ENCODE results near the gene KLK13. TPM values are rescaled to one million over a fixed set of nuclear protein-coding genes. Genes with fewer than 3 reads are reported as not detected.

Gene KLK13, protein sequence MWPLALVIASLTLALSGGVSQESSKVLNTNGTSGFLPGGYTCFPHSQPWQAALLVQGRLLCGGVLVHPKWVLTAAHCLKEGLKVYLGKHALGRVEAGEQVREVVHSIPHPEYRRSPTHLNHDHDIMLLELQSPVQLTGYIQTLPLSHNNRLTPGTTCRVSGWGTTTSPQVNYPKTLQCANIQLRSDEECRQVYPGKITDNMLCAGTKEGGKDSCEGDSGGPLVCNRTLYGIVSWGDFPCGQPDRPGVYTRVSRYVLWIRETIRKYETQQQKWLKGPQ
- polyA plus RNA-seq = 0.45 TPM
- long read RNA-seq, donor 1 = 0 reads
- long read RNA-seq, donor 2 = 0 reads
- long read RNA-seq, donor 3 = 0 reads
- long read RNA-seq, donor 4 = 0 reads
- long read RNA-seq, donor 5 = 0 reads
- long read RNA-seq, donor 6 = 0 reads
- long read RNA-seq, donor 7 = 0 reads
- long read RNA-seq, donor 8 = 0 reads
- long read RNA-seq, donor 9 = 0 reads
- long read RNA-seq, donor 10 = 0 reads
- long read RNA-seq, donor 11 = 0 reads

DNA sequence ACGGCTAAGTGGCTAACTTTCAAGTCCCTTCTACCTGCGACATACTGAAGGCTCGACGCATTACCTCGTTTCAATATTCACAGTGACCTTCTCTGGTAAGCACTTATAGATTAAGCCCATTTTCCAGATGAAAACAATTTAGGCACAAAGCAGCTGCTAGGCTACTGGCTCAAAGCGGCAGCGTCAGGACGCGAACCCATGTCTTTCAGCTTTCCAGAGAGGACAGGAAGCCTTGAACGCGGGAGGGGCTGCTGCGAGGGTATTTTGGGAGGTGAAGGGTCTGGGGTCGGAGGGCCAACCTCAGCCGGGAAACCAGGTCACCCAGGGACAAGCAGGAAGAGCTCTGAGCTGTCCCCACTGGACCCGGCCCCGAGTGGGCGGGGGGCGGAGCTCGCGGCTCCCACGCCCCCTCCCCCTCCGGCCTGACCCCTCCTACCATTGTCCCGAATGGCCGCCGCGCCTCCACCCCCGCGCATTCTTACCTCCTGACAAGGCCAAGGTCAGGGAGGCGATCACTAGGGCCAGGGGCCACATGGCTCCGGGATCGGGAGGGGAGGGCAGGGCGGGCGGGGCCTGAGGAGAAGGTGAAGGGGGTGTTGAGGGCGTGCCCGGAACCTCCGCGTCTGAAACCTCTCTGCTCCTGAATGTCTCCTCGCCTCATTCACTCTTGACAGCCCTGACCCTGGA is at the start of gene KLK13:
KLK13 (minus strand) TSS at position 559 of the 687 bp plus-strand sequence; CDS start at position 534, 25 bp downstream.
- Histone ChIP-seq H3K4me1 (ENCODE audit: control insufficient read depth, insufficient read depth, low read length) (no peaks in the 10 kb centered on the region), H3K27ac (ENCODE audit: low read length) (no peak within 1 kb of the TSS), H3K27me3 (ENCODE audit: control insufficient read depth, insufficient read depth, low read length) (peaks cover 27% of the 10 kb centered on the region), H3K4me3 (ENCODE audit: low read length) (no peak within 1 kb of the TSS), H3K9me3 (ENCODE audit: control insufficient read depth, low read depth, low read length) (no peaks in the 10 kb centered on the region), H3K36me3 (ENCODE audit: control insufficient read depth, insufficient read depth, low read length) (no peaks in the 10 kb centered on the region)
- DNase-seq = no peak
- WGBS (ENCODE audit: insufficient coverage, low lambda C conversion rate) = no CpG with 5 or more reads among the region's 38 CpGs

DNA sequence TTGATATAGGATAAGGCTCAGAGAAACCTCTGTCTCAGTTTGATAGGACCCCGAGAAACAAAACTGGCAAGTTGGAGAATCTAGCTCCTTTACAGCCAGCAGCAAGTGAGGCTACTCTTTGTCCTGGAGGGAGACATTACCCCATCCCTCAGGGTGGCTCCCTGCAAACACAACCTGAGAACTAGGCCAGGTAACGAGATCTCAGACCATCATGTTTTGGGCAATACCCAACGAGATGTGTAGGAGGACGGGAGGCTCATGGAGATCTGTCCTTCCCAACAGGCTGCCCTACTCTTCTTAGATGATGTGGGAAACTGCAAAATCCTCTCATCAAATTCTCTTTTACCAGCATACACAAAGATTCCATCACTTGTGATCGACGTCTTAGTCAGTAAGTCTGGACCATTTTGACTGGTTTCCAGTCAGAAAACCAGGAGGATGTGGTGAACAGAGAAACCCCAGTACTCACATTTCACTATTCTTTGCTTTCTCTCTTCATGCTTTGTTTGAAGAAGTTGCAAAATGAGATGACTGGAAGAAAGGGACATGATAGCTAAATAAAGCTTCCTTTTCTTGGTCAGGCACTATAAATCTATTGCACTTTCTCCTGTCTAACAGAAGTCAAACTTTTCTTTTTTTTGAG is 49.3 kb upstream of the KLK13 start:
- Histone ChIP-seq H3K36me3 (ENCODE audit: control insufficient read depth, insufficient read depth, low read length) (no peaks in the 10 kb centered on the region), H3K9me3 (ENCODE audit: control insufficient read depth, low read depth, low read length) (no peaks in the 10 kb centered on the region), H3K27me3 (ENCODE audit: control insufficient read depth, insufficient read depth, low read length) (no peaks in the 10 kb centered on the region), H3K27ac (ENCODE audit: low read length) (no peak overlapping the region), H3K4me1 (ENCODE audit: control insufficient read depth, insufficient read depth, low read length) (no peaks in the 10 kb centered on the region), H3K4me3 (ENCODE audit: low read length) (no peak overlapping the region)
- DNase-seq = no peak
- WGBS (ENCODE audit: insufficient coverage, low lambda C conversion rate) = no CpG with 5 or more reads among the region's 6 CpGs

DNA sequence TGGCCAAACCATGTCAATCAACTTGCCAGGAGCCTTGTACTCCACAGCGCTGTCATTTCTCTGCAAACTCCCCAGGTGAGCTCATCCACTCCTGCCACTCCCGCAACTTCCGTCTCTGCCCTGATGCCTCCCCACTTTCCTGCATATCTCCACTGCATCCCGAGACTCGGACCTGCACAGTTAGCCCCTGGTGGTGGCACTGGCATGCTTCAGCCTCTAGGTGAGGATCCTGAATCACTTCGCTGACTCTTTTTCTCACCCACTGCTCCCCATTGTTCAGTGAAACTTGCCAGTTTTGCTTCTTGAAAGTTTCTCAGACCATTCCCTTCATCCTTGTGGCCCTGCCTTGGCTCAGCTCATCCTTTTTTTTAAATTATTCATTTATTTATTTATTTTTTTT is 46.7 kb upstream of the KLK13 start:
- no peaks in the 10 kb centered on the region for H3K36me3 ChIP-seq (ENCODE audit: control insufficient read depth, insufficient read depth, low read length)
- peaks cover 8% of the 10 kb centered on the region for H3K4me1 ChIP-seq (ENCODE audit: control insufficient read depth, insufficient read depth, low read length)
- H3K27ac ChIP-seq (ENCODE audit: low read length) = no peak overlapping the region
- no CpG with 5 or more reads among the region's 6 CpGs for WGBS (ENCODE audit: insufficient coverage, low lambda C conversion rate)
- no peak for DNase-seq
- H3K27me3 ChIP-seq (ENCODE audit: control insufficient read depth, insufficient read depth, low read length) = no peaks in the 10 kb centered on the region
- no peak overlapping the region for H3K4me3 ChIP-seq (ENCODE audit: low read length)
- H3K9me3 ChIP-seq (ENCODE audit: control insufficient read depth, low read depth, low read length) = no peaks in the 10 kb centered on the region

DNA sequence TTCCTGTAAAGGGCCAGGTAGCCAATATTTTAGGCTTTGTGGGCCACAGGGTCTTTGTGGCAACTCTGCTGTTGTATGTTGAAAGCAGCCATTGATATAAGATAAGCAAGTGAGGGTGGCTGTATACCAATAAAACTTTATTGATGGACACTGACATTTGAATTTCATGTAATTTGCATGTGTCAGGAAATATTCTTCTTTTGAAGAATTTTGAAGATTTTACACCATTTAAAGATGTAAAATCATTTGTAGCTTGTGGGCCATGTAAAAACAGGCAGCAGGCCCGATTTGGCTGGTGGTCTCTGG is 45.7 kb upstream of the KLK13 start:
- Histone ChIP-seq H3K4me1 (ENCODE audit: control insufficient read depth, insufficient read depth, low read length) (peaks cover 8% of the 10 kb centered on the region), H3K27me3 (ENCODE audit: control insufficient read depth, insufficient read depth, low read length) (no peaks in the 10 kb centered on the region), H3K4me3 (ENCODE audit: low read length) (no peak overlapping the region), H3K36me3 (ENCODE audit: control insufficient read depth, insufficient read depth, low read length) (no peaks in the 10 kb centered on the region), H3K27ac (ENCODE audit: low read length) (no peak overlapping the region), H3K9me3 (ENCODE audit: control insufficient read depth, low read depth, low read length) (no peaks in the 10 kb centered on the region)
- no CpG with 5 or more reads among the region's 1 CpG for WGBS (ENCODE audit: insufficient coverage, low lambda C conversion rate)
- no peak for DNase-seq

DNA sequence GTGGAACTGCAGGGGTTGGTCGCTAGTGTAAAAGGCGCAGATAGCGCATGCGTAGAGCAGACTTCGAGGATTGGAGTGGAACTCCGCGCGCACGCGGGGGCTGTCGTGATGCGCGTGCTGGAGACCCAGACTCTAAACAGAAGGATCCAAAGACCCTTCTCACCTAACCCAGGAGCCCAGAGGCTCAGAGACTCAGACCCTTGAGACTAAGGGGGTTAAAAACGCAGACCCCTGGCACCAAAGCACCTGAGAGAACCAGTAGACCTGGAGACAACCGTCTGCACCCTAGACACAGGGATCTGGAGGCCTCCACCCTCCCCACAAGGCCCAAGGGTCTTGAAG is 43.9 kb upstream of the KLK13 start:
- no peaks in the 10 kb centered on the region for H3K9me3 ChIP-seq (ENCODE audit: control insufficient read depth, low read depth, low read length)
- peaks cover under 1% of the 10 kb centered on the region for H3K36me3 ChIP-seq (ENCODE audit: control insufficient read depth, insufficient read depth, low read length)
- H3K4me3 ChIP-seq (ENCODE audit: low read length) = peak overlapping the region; percentile 73
- no peak overlapping the region for H3K27ac ChIP-seq (ENCODE audit: low read length)
- DNase-seq = no peak
- no CpG with 5 or more reads among the region's 15 CpGs for WGBS (ENCODE audit: insufficient coverage, low lambda C conversion rate)
- H3K27me3 ChIP-seq (ENCODE audit: control insufficient read depth, insufficient read depth, low read length) = no peaks in the 10 kb centered on the region
- peaks cover 8% of the 10 kb centered on the region for H3K4me1 ChIP-seq (ENCODE audit: control insufficient read depth, insufficient read depth, low read length)

DNA sequence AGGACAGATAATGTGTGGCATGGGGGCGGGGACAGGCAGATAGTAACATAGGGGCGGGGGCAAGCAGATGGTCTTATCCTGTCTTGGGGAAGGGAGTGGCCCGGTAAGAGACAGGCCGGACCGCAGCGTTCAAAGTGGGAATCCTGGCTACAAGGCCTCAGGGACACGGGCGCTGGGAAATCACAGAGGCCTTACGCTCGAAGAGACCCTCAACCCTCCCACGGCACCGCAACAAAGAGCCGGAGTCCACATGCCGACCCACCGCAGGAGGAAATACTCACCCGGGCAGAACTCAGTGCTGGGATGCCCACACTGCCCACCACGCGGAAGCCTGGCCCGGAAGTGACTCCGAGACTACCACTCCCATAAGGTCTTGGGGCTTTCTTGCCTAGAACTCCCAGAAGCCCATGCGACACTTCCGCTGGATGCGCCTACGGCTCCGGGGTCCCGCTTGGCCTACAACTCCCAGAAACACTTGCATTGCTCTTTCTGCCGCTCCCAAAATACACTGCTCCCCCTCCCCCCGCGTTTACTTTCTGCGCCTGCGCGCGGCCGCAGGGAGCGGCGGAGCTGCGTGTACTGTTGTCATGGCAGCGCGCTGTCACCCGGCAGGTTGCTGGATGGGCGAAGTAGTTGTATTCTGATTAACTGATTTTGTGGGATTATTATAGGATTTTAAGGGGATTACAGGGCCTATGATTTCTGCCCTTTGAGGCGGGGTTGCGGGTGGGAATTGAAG is 43.3 kb upstream of the KLK13 start, which contains the start of gene CTU1:
CTU1 (minus strand) TSS at position 344 of the 739 bp plus-strand sequence. CDS start 3,840 bp downstream, outside the sequence.
- Histone ChIP-seq H3K27me3 (ENCODE audit: control insufficient read depth, insufficient read depth, low read length) (no peaks in the 10 kb centered on the region), H3K9me3 (ENCODE audit: control insufficient read depth, low read depth, low read length) (no peaks in the 10 kb centered on the region), H3K27ac (ENCODE audit: low read length) (peak within 1 kb of the TSS; percentile 13), H3K4me3 (ENCODE audit: low read length) (peak within 1 kb of the TSS; percentile 73), H3K36me3 (ENCODE audit: control insufficient read depth, insufficient read depth, low read length) (peaks cover 3% of the 10 kb centered on the region), H3K4me1 (ENCODE audit: control insufficient read depth, insufficient read depth, low read length) (peaks cover 8% of the 10 kb centered on the region)
- WGBS (ENCODE audit: insufficient coverage, low lambda C conversion rate) = no CpG with 5 or more reads among the region's 43 CpGs
- peak; percentile 99 to 100 for DNase-seq

DNA sequence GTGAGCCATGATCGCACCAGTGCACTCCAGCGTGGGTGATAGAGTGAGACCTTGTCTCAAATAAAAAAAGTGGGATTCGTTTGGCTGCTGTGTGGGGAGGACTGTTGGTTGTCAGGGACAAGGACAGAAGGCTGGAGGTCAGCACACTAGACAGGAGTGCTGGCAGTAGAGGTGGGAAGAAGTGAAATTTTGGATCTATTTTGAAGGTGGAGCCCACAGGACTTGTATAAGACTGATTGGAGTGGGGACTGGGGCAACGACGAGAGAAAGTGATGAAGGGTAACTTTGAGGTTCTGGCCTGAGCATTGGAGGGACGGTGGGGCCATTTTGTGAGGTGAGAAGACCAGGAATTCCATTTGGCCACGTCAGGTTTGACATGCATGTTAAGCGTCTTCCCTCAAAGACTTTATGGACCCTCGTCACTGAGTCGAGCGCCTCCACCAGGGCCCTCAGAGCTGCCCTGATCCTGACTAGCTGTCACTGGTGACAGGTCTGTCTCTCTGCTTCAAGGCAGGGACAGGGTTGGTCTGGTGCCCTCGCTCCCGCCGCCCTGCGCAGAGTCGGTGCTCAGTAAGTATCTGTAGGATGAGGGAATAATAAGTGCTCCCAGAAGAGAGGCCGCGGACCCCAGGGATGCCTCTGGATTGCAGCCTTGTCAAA is 42.6 kb upstream of the KLK13 start:
- H3K27me3 ChIP-seq (ENCODE audit: control insufficient read depth, insufficient read depth, low read length) = no peaks in the 10 kb centered on the region
- peak overlapping the region; percentile 73 for H3K4me3 ChIP-seq (ENCODE audit: low read length)
- no peaks in the 10 kb centered on the region for H3K9me3 ChIP-seq (ENCODE audit: control insufficient read depth, low read depth, low read length)
- no peak for DNase-seq
- peaks cover 6% of the 10 kb centered on the region for H3K36me3 ChIP-seq (ENCODE audit: control insufficient read depth, insufficient read depth, low read length)
- WGBS (ENCODE audit: insufficient coverage, low lambda C conversion rate) = 30% methylated on average over 2 of the region's 18 CpGs
- H3K27ac ChIP-seq (ENCODE audit: low read length) = peak overlapping the region; percentile 13
- H3K4me1 ChIP-seq (ENCODE audit: control insufficient read depth, insufficient read depth, low read length) = peaks cover 8% of the 10 kb centered on the region

DNA sequence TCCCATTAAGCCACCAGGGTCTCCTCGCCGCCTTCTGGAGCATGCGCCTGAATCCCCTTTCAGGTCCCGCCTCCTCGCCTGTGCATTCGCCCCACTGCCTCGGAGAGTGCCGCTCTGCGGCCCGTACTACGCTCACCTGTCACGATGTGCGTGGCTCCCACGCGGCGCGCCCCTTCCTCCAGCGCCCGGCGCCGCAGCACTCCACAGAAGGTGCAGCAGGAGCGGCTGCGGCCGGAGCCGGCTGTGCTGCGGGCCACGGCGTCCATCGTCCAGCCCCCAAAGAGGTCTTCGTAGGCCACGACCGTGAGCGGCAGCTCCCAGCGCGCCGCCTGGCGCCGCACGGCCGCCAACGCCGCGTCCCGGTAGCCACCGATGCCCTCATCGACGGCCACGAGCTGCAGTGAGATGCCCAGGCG is 39.0 kb upstream of the KLK13 start:
- Histone ChIP-seq H3K27me3 (ENCODE audit: control insufficient read depth, insufficient read depth, low read length) (no peaks in the 10 kb centered on the region), H3K36me3 (ENCODE audit: control insufficient read depth, insufficient read depth, low read length) (peaks cover 19% of the 10 kb centered on the region), H3K9me3 (ENCODE audit: control insufficient read depth, low read depth, low read length) (no peaks in the 10 kb centered on the region), H3K27ac (ENCODE audit: low read length) (no peak overlapping the region), H3K4me1 (ENCODE audit: control insufficient read depth, insufficient read depth, low read length) (peaks cover 7% of the 10 kb centered on the region), H3K4me3 (ENCODE audit: low read length) (no peak overlapping the region)
- no CpG with 5 or more reads among the region's 49 CpGs for WGBS (ENCODE audit: insufficient coverage, low lambda C conversion rate)
- no peak for DNase-seq

DNA sequence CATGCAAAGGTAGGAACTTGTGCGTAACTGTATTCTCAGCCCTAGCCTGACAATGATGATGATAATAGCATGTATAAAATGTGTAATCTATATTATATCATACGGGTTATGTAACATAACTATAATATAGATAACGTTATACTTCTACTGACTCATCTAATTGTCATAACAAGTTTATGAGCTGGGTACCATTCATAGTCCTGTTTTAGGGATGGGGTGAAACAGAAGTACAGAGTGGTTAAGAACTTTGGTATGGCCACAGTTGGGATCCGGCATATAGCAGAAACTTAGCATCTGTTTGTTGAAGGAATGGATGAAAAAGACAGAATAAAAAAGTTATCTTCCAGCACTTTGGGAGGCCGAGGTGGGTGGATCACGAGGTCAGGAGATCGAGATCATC is 38.1 kb upstream of the KLK13 start:
- H3K27me3 ChIP-seq (ENCODE audit: control insufficient read depth, insufficient read depth, low read length) = no peaks in the 10 kb centered on the region
- H3K27ac ChIP-seq (ENCODE audit: low read length) = no peak overlapping the region
- peaks cover 4% of the 10 kb centered on the region for H3K4me1 ChIP-seq (ENCODE audit: control insufficient read depth, insufficient read depth, low read length)
- no peak for DNase-seq
- peaks cover 19% of the 10 kb centered on the region for H3K36me3 ChIP-seq (ENCODE audit: control insufficient read depth, insufficient read depth, low read length)
- H3K4me3 ChIP-seq (ENCODE audit: low read length) = no peak overlapping the region
- no peaks in the 10 kb centered on the region for H3K9me3 ChIP-seq (ENCODE audit: control insufficient read depth, low read depth, low read length)
- WGBS (ENCODE audit: insufficient coverage, low lambda C conversion rate) = no CpG with 5 or more reads among the region's 7 CpGs

Measured in large intestine (tissue), 12 donors.